ENCODE results near the gene HDAC5.
"Not testable (repeated sequence)": the region's sequence is repeated elsewhere in the genome, so short reads cannot be mapped to it uniquely, and the experiment has no call there.

The HDAC5 gene
- total RNA-seq: 62.4 to 104 (median 80.7) reads per million in 4 donors

DNA sequence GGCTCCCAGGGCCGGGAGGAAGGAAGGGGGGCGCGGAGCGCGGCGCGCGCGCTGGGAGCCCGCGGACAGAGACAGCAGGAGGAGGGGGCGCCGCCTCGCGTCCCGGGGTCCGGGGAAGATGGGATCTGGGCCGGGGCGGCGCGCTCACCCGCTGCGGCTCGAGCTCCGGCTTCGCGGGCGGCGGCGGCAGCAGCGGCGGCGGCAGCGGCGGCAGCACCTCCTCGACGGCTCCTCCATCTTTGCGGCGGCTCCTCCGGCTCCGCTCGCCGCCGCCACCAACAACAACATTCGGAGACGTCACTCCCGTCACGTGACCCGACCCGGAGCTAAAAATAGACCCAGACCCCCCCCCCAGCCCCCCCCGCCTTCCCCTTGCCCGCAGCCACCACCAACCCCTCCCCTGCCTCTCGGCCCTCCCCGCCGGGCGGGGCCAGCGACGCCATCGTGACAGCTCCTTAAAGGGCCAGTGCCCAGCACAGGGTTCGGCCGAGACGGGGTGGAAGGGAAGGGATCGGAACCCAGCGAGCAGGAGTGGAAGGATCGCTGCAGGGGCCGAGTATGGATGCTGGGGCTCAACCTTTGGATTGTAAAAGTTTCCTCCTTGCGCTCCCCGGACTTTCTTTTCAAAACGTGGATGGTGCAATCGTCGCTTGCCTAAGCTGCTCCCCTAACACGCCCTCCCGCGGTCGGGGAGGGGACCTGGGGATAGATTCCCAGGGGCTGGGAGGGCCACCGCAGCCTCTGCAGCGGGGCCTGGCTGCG lies at the start of gene HDAC5:
TSS of gene HDAC5 (minus strand) at position 286 of the 762 bp plus-strand sequence. CDS start 6,126 bp downstream, outside the sequence.
- peak; percentile 88 to 94 (median 92) for DNase-seq

DNA sequence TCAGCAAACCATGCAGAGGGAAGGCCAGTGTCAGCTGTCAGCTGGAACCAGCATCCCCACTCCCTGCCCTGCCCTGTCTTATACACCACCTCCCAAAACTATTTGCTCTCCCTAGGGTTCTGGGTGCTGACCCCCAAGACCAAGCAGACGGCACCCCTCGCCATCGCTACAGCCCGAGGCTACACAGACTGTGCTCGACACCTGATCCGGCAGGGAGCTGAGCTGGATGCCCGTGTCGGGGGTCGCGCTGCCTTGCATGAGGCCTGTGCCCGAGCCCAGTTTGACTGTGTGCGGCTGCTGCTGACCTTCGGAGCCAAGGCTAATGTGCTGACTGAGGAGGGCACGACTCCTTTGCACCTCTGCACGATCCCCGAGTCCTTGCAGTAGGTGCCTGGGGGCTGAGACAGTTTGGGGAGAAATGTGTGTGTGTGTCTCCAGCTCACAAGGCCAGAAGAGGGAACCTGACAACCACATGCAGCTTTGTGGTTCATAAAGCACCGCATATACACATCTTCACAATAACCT lies 48.6 kb upstream of the HDAC5 start:
- no peak for DNase-seq

DNA sequence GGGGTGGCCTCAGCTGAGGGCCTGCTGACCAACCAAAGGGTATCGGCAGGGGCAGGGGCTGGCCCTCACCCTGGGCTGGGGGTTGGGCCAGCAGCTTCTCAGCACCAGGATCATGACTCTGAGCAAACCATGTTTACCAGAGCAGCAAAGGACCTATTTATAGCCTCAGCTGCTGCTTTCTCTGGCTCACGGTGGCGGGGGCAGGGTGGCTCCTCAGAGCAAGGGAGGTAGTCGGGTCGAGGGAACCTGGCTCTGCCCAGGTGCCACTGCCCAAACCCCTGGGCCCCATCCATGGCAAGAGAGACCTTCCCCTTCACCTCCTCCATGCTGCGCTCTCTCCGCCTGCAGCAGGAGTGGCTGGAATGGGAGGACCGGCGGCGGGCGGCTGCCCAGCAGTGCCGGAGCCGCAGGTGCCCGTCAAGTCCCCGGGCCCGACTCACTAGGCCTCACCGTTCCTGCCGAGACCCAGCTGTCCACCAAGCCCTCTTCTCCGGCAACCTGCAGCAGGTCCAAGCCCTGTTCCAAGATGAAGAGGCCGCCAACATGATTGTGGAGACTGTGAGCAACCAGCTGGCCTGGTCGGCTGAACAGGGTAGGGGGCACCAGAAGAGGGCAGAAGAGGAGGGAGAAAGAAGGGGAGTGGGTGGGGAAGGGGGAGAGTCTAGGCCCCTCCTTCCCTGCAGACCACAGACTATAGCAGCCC lies 47.2 kb upstream of the HDAC5 start, which contains the start of gene ASB16:
TSS of gene ASB16 (plus strand) at position 206 of the 703 bp plus-strand sequence. CDS start at position 292, 86 bp downstream.
- DNase-seq: no peak

DNA sequence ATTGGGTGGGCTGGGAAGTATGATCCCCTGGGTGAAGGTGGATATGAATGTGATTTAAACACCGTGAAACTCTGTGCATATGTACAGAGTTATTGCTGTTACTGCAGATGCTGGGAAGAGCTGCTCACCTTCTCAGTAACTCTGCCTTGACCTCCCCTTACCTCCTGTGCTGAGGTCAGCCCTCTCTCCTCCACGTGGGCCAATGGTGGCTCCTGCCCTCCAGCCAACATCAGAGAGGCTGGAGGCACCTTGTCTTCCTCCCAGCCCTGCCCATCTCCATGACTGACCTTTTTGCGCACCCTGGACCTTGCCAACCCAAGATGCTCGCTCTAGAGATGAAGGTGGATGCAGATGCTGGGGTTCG lies 46.7 kb upstream of the HDAC5 start:
- no peak for DNase-seq

DNA sequence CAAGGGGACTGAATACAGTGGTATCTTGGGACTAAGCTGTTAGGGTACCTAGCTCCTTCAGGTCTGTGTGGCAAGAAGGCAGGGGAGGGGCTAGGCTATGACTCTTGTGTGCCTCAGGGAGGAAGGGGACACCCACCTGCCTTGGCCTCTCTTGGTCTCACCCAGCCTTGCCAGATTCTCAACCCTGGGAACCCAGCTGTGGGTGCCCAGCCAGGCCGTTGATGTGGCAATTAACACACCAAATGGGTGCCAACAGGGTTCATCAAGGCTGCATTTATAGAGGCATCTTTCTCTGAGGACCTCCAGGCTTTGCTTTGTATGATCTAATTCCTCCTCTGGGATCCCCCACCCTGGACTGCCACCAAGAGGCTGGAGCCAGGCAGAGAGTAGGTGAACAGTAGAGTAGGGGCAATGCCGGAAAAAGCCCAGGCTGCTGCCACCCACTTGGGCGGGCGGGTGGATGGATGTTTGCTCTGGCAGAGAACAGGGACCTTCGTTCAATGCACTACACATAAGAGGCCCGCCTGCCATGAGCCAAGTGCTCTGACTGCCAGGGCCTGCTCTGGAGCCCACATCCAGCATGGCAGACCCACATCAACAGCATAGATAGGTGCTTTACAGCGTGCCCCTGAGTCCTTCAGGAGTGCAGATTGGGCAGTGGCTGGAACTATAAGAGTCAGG lies 43.9 kb upstream of the HDAC5 start:
- DNase-seq: no peak

DNA sequence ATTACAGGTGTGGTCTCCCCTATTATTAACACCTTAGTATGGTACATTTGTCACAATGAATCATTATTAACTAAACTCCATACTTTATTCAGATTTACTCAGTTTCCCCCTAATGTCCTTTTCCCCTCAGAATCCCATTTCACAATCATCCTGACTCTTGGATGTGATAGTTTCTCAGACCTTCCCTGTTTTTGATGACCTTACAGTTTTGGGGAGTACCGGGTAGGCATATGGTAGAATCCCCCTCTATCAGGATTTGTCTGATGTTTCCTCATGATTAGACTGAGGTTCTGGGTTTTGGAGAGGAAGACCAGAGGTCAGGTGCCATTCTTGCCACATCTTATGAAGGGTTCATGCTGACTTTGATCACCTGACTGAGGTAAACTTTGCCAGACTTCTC lies 41.0 kb upstream of the HDAC5 start:
- no peak for DNase-seq

DNA sequence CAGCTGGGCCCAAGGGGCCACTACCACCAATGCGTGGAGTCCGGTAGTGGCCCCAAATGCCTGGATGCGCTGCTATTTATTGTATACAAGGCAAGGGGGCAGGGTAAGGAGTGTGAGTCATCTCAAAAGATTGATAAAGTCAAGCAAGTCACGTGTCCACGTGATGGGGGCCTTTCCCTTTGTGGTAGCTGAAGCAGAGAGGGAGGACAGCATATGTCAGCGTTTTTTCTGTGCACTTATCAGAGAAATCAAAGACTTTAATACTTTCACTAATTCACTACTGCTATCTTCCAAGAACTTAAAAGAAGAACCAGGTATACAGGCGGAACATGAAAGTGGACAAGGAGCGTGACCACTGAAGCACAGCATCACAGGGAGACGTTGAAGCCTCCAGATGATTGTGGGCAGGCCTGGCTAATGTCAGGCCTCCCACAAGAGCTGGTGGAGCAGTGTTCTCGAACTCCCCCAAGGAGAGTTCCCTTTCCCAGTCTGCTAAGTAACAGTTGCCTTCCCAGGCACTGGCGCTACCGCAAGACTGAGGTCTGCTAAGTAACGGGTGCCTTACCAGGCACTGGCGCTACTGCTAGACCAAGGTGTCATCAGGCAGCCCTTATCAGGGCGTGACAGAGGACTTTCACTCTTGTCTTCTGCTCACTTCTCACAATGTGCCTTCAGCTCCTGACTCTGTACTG lies 36.2 kb upstream of the HDAC5 start:
- peak in 2 of 5 donors; percentile 19 to 38 for DNase-seq

DNA sequence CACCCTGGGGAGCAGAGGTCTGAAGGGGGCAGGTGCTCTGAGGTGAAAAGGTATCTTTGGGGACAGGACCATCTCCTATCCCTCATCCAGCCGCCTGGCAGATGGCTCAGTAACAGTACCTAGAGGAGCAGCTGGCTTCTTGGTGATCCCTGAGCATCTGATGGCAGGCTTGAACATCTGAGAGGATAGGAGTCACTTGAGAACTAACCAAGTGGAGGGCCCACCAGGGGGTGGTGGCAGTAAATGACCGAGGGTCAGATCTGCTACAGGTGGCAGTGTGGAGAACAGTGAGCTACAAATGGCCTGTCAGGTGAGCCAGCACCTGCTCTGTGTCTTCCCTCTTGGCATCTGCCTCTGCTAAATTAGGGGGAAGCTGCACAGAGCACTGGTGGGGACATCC lies 32.0 kb upstream of the HDAC5 start:
- DNase-seq: no peak

DNA sequence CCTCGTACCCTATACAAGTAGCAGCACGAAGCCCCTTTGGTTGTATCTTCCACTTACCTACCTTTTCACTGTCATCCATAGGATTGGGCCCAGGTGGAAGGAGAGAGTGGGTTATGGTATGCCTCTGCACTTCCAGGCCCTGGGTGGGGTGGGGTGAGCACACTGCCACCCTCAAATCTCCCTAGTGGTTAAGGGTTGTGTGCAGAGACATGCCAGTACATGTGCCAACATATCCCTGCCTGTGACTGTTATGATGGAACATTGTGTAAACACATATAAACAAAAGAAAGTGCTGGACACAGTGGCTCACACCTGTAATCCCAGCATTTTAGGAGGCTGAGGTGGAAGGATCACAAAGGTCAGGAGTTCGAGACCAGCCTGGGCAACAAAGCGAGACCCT lies 29.4 kb upstream of the HDAC5 start:
- DNase-seq: no peak

DNA sequence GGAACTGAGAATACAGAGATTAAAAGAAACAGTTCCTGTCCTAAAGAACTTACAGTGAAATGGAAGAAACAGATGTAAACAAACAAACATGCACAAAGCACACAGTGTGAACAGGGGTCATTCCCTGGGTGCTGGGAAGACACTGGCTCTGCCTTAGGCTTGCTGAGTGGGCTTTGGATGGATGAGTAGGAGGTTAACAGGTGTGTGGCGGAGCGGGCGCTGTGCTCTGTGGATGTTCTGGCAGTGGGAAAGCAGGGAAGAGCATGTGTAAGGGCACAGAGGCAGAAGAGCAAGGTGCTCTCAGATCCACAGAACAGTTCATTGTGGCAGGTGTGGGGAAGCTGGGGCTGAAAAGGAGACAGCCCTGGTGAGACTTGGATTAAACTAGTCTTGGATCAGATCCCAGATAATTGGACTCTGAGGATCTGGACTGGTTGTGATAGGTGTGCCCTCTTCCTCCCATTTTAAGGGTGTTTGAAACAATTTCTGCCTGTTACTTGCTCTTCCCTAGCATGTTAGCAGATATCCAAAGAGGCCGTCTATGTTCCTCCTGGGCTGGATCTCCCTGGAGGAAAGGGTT lies 26.4 kb upstream of the HDAC5 start:
- DNase-seq: no peak

DNA sequence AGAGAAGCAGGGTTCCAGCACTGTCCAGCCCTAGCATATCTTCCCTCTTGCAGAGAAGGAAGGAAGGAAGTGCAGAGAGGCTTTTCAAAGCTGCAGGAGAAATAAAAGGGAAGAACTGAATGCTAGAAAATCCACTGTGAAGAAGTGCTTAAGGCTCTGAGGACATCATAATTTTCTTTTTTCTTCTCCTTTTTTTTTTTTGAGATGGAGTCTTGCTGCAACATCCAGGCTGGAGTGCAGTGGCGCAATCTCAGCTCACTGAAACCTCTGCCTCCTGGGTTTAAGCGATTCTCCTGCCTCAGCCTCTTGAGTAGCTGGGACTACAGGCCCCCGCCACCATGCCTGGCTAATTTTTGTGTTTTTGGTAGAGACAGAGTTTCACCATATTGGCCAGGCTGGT lies 25.6 kb upstream of the HDAC5 start:
- not testable (repeated sequence) for DNase-seq

DNA sequence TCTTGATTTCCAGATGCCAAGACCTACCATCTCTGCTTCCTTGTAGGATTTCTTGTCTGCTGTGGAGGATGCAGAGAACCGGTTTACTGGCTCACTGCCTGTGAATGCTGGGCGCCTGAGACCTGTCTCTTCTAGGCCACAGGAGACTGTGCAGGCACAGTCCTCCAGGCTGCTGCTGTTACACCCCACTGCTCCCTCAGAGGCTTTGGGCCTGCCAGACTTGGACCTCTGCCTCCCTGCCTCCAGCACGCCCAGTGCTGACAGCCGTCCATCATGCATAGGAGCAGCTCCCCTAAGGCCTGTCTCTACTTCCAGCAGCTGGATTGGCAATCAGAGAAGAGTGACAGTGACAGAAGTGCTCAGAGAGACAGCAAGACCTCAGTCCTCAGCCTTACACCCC lies 24.4 kb upstream of the HDAC5 start:
- DNase-seq: no peak

DNA sequence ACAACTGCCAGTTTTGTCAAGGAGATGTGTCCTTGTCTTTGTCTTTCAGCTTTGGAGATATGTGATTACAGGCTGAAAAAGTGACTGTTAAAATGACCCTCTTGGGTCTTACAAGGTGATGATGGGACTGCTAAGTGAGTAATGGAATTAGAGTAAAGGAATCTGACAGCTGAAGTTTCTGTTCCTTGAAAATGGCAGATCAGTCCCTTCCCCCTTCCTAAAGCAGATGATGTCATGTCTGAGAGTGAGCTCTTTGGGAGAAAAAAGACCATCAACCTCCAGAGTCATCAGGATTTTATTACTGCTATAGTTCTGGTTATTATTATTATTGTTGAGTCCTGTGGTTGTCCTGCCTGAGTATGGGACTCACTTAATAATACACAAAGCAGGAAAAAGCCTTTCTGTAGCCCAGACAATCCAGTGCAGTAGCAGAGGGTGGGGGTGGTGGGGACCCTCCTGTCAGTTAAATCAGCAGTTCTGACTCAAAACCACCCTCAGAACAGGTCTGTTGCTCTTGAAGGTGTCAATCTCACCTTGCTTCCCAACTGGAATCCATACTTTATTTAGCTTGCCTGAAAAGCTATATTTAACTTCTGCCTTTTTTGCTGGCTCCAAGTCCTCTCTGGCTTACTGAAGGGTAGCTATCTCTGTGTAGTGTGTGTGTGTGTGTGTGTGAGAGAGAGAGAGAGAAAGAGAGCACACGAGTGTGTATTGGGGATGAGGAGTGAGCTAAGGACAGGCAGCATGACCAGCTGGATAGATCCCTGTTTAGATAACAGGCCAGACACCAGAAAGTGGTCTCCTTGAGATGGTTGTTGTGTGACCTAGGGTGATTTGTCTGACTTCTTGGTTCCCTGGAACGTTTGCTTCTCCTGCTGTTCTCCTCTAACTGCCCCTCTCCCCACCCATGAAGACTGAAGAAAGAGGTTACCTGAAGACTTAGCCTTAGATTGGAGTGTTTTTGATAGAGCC lies 23.2 kb upstream of the HDAC5 start:
- DNase-seq: no peak

DNA sequence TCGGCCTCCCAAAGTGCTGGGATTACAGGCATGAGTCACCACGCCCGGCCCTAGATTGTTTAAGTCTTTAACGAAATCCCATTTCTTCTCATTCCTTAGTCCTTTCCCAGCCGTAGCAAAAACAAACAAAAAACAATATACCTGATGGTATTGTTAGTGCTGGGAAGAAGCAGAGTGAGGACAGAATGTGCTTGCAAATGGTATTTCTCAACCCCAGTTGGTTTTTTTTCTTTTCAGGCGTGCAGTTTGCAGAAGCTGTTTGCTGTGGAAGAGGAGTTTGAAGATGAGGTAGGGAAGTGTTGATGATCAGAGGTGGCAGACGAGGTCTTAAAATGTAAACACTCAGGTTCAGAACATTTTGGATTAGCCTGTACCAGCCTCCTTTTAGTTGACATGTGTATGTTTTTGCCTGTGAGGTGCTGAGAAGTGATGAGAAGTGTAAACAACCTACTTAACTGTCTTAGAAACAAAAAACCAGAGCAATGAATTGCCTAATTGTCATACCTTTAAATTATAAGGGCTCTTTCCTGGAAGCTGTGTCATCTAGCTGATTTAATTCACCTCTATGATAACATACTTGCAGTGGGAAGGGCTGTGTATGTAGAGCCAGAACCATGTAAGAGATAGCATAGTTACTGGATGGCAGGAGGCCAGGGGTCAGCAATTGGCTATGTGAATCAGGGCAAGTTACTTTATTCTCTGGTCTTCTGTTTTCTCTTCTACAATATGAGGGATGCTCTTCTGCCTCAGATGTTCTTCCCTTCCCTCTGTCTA lies 21.7 kb upstream of the HDAC5 start:
- no peak for DNase-seq

DNA sequence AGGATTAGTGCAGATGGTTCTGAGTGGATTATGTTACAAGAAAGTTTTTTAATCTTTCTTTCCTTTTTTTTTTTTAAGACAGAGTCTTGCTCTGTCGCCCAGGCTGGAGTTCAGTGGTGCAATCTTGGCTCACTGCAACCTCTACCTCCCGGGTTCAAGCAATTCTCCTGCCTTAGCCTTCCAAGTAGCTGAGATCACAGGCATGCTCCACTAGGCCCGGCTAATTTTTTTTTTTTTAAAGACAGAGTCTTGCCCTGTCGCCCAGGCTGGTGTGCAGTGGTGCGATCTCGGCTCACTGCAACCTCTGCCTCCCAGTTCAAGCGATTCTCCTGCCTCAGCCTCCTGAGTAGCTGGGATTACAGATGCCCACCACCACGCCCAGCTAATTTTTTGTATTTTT lies 20.5 kb upstream of the HDAC5 start:
- not testable (repeated sequence) for DNase-seq

DNA sequence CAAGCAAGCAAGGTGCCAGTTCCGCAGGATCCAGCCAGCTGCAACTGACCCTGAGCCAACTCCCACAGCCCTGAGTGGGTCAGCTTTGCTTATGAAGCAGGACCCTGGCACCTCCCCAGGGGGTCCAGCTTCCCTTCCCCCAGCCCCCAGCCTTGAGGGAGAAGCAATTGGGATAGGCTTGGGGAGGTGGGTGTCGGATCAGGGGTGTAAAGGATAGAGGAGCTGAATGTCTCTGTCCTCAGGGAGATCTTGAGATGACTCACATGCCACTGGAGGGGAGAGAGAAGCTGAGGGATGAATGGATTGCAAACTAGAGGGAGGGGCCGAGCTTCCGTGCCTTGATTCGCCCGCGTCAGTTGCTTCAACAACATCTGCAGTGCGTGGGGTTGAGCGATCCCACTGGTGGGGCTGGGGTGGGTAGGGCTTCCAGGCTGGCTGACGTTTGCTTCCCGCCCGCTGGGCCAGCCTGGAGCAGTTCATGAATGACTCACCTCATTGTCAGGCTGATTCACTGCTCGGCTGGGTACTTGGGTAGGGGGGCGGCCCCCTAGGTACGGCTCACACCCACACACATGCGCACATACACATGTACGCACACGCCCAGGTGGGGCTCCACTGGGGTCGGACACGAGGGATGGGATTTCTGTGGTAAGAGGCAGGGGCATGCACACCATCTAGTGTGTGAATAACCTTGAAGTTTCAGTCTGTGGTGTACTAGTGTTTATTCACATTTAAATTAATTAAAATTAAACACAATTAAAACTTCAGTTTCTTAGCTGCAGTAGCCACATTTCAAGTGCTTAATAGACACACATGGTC lies 14.7 kb upstream of the HDAC5 start:
- DNase-seq: peak in 2 of 5 donors; percentile 17 to 64

DNA sequence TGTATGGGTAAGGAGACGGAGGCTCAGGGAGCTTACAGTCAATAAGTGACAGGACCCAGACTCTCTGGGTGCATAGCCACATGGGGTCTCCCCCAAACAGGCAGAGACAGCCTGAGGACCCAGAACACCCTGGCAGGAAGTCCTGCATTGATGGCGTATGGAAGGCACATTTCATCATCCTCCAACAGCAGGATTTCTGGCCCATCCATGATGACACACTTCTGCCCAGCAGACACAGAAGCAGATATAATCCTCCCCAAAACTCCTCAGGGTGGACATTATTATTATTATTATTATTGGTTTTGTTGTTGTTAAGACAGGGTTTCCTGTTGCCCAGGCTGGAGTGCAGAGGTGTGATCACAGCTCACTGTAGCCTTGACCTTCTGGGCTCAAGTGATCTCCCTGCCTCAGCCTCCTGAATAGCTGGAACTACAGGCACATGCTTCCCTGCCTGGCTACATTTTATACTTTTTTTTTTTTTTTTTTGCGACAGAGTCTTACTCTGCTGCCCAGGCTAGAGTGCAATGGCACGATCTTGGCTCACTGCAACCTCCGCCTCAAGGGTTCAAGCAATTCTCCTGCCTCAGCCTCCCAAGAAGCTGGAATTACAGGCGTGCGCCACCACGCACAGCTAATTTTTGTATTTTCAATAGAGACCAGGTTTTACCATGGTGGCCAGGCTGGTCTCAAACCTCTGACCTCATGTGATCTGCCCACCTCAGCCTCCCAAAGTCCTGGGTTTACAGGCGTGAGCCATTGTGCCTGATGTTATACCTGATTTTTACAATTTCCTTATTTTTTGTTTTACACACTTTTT lies 11.5 kb upstream of the HDAC5 start:
- no peak for DNase-seq

DNA sequence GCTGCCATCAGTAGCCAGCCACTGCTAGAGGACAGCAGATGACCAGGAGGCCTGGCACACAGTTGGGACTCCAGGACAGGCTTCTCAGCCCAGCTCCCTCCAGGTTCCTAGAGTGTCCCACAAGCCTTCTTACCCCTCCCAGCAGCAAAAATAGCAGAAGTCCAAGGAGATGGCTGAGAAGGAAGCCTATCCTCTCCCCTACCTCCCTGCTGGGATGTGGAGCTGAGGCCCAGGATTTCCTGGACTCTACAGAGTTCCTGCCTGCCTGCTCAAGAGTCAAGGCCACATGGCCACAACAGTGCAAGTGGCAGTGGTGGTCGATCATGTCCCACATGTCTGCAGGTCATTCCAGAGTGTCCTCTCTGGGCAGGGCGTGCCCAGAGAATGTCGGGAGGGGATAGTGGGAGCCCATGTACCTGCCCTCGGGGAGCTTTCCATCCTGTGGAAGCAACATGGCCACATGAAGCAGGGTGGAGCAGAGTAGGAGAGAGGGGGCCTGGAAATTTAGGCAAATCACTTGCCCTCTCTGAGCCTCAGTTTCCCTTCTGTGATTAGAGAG lies 10.6 kb upstream of the HDAC5 start:
- no peak for DNase-seq
